ENCODE results near the gene TSR3.

The TSR3 gene

GRCh38 chr16:1378087-1378803 is 26.6 kb upstream of the TSR3 start:
- no peak for DNase-seq (ENCODE audit: extremely low spot score)
- ChIA-PET POLR2A (interaction anchor here (1.2 kb wide), 1 partner anchor 34 kb away, joined by 3 read pairs; no protein-coding TSS in a partner anchor), CTCF (interaction anchor here (1.2 to 5.6 kb wide), 2 partner anchors 12 to 13 kb away, joined by 3 to 56 read pairs; no protein-coding TSS in a partner anchor)
- TF ChIP-seq CTCF (IDR thresholded peaks at IDR 0.05; ENCODE audit: control extremely low read depth, extremely low read depth, low read depth, missing control alignments) = no peak

GRCh38 chr16:1377406-1378010 is 25.8 kb upstream of the TSR3 start:
- CTCF ChIA-PET = interaction anchor here (5.6 kb wide), 1 partner anchor 12 kb away, joined by 56 read pairs; no protein-coding TSS in a partner anchor
- POLR2A ChIA-PET = no interaction called here
- no peak for DNase-seq (ENCODE audit: extremely low spot score)
- TF ChIP-seq CTCF (IDR thresholded peaks at IDR 0.05; ENCODE audit: control extremely low read depth, extremely low read depth, low read depth, missing control alignments) = no peak

GRCh38 chr16:1375741-1376410 is 24.2 kb upstream of the TSR3 start:
- no peak for TF ChIP-seq CTCF (IDR thresholded peaks at IDR 0.05; ENCODE audit: control extremely low read depth, extremely low read depth, low read depth, missing control alignments)
- POLR2A ChIA-PET = no interaction called here
- CTCF ChIA-PET = no interaction called here
- no peak for DNase-seq (ENCODE audit: extremely low spot score)

- DNase-seq (ENCODE audit: extremely low spot score) = no peak
- CTCF ChIA-PET = interaction anchor here (1.2 kb wide), 1 partner anchor 11 kb away, joined by 5 read pairs; no protein-coding TSS in a partner anchor
- POLR2A ChIA-PET = no interaction called here
- TF ChIP-seq CTCF (IDR thresholded peaks at IDR 0.05; ENCODE audit: control extremely low read depth, extremely low read depth, low read depth, missing control alignments) = no peak
These were observed 23.6 kb upstream of the TSR3 start for GRCh38 chr16:1375298-1375640.

- no peak for TF ChIP-seq CTCF (IDR thresholded peaks at IDR 0.05; ENCODE audit: control extremely low read depth, extremely low read depth, low read depth, missing control alignments)
- ChIA-PET CTCF (interaction anchor here (1.2 kb wide), 1 partner anchor 10 kb away, joined by 5 read pairs; no protein-coding TSS in a partner anchor), POLR2A (no interaction called here)
- no peak for DNase-seq (ENCODE audit: extremely low spot score)
These were observed 23.0 kb upstream of the TSR3 start for GRCh38 chr16:1374418-1375297.

All from GM10248 (cell line).